NCI-H748 (cell line): ENCODE results near the gene SVEP1.
"Not testable (repeated sequence)": the region's sequence is repeated elsewhere in the genome, so short reads cannot be mapped to it uniquely, and the experiment has no call there.

Experiments used
- DNase-seq: peaks from one replicate; lab custom pipeline; 2025; ENCODE audit not compliant: unreplicated experiment; lab: John Stamatoyannopoulos, UW

SVEP1 gene

GRCh38 chr9:110579034-110579861 is at the start of gene SVEP1:
Gene SVEP1, minus strand, starts transcription at chr9:110579741. Its CDS starts 198 bp downstream, at chr9:110579543.
- peak; percentile 61 for DNase-seq

DNA sequence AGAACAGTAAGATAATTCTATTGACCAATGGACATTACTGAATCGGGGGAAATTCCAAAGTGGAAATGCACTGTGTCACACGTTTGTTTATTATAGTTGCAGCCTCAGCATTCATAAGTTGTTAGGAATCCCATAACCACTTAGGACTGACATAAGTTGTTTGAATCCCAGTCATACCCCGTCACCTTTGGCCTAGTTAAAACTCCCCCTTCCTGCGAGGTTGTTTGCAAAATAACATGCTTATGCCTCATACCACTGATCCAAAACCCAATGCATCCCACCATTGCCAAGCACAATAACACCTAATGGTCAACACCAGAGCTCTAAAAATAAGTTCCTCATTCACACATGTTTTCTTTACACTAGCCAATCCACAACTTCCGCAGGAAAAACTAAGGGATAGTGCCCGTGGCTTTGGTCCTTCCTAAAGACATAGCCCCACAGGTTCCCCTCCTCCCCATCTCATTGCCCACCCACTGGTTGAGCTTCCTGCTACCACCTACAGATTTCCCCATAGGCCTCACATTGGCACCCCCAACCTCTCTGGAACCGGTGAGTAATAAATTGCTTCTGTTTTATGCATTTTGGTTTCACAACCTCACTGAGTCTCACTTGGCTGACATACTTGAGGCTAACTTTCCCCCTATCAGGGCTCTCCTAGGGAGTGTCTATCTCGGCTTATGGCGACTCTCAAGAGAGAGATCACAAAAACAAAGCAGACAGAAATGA is 46.7 kb upstream of the SVEP1 start:
- no peak for DNase-seq

DNA sequence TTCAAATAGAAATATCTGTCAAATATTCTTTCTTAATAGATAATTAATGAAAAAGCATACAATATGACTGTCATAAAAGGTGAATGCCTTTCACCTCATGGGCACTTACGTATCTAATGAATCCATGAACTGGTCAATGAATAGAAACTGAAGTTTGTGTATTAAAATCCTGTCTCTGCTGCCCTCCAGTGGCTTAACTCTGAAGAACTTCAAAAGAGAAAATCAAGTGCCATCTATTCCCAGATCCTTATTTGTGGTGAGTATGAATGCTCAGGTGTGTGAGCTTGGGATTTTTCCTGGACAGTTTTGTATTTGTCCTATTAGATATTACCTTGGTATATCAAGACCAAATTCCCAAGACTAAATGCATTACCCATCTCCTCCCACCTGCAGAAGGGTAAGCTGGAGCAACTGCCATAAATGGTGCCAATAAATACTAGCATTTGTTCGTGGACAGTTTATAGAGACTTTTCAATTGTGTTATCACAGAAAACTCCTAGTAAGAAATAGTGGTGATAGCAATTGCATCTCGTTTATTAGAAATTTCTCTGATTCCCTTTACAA is 44.0 kb upstream of the SVEP1 start:
- DNase-seq: peak; percentile 62

DNA sequence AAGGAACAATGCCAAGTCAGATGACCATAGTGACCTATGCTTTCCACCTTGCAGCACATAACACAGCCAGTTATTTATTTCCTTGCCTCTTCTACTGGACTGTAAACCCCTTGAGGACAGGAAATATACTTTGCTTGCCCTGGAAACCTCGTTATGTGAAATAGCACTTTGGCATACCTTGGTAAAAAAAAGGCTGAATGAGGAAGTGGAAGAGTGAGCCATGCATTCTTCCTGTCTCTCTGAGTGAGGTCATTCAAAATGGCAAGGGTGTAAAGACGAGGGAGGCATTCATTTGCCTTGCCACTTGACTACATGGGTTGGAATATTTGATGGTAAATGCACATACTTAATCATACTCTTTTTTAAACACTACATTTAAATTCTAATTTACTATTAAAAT is 42.8 kb upstream of the SVEP1 start:
- DNase-seq: no peak

GRCh38 chr9:110620726-110621125 is 41.2 kb upstream of the SVEP1 start:
- no peak for DNase-seq

- no peak for DNase-seq
Measured at GRCh38 chr9:110619831-110620230, 40.3 kb upstream of the SVEP1 start.

- peak; percentile 14 for DNase-seq
Measured at GRCh38 chr9:110615498-110615897, 36.0 kb upstream of the SVEP1 start.

DNA sequence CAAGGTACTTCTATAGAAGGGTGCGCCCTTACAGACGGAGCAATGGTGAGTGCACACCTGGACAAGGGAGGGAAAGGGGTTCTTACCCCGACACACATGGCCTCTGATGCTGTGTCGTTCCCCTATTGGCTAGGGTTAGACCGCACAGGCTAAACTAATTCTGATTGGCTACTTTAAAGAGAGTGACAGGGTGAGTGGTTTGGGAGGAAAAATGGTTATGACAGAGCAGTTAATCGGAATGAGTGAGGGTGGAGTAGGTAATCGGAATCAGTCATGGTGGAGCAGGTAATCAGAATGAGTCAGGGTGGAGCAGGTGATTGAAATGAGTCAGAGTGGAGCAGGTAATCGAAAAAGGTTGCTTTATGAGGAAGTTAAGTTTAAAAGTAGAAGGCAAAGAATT is 35.0 kb upstream of the SVEP1 start:
- DNase-seq: not testable (repeated sequence)

DNA sequence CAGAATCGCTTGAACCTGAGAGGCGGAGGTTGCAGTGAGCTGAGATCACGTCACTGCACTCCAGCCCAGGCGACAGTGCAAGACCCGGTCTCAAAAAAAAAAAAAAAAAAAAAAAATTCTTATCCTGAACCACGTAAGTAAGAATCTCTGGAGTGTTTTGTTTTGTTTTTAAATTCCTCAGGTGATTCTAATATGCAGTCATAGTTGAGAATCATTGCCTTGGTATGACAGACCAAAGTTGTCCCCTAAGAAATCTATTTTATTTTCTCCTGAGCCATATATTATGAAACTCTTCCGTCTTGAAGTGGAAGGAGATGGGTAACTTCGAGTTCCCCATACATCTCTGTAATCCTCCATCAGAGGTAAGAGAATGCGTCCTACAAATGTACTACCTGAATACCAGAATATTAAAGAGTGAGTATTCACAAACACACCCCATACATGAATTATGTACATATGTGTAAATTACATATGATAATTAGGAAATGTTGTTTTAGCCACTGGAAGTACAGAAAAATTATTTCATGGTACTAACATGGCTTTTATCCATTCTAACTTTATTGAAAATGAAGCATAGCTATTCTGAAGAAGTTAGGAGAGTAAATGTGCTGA is 26.7 kb upstream of the SVEP1 start:
- no peak for DNase-seq

DNA sequence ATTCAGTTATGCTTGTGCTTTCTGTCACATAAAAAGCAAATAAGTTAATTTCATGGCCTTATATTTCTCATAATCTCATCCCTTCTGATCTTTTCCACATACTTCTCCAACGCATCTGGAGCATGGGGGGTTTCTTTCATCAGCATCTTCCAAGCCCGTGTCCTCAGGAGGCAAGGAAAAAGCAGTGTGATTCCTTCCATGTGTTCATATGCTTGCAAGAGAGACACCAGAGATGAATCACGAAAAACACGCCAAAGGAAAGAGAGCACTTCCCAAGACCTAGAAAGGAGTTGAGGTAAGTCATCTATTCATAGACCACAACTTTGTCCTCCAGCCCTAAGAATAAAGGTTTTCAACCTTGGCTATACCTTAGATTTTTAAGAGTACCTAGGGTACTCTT is 26.0 kb upstream of the SVEP1 start:
- DNase-seq: no peak

DNA sequence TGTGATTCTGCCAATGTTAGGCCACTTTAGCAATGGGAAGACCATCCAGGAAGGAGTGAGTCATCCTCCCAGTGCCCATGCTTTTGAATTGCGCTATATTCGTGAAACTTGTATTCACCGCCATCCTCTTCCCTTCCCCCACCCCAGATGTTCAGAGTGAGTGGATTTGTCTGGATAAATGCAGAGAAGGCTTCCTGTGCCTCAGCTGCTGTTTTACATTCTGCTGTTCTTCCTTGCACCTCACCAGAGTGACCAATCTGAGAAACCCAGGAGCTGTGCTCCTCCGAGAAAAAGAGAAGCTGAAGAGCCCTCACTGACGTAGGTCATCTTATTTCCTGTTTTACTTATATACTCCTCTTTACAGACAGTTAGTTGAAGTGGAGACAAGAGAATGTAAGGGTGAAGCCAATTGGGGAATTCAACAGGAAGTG is 24.6 kb upstream of the SVEP1 start:
- DNase-seq: no peak

GRCh38 chr9:110602281-110602680 is 22.7 kb upstream of the SVEP1 start:
- no peak for DNase-seq

GRCh38 chr9:110601098-110601497 is 21.6 kb upstream of the SVEP1 start:
- no peak for DNase-seq

- no peak for DNase-seq
Measured at GRCh38 chr9:110599468-110599867, 19.9 kb upstream of the SVEP1 start.

DNA sequence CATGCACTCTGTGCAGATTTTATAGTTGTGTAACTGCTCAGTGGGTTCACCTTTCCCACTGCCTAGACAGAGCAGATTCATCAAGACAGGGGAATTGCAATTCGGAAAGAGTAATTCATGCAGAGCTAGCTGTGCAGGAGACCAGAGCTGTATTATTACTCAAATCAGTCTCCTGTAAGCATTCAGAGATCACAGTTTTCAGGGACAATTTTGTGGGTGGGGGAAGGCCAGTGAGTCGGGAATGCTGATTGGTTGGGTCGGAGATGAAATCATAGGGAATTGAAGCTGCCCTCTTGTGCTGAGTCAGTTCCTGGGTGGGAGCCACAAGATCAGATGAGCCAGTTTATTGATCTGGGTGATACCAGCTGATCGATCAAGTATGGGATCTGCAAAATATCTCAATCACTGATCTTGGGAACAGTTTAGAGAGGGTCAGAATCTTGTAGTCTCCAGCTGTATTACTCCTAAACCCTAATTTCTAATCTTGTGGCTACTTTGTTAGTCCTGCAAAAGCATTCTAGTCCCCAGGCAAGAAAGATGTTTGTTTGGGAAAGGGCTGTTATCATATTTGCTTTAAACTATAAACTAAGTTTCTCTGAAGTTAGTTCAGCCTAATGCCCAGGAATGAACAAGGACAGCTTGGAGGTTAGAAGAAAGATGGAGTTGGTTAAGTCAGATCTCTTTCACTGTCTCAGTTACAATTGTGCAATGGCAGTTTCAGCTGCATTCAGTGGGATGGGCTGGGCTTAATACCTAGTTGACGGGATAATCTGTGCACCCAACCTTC is 12.7 kb upstream of the SVEP1 start:
- no peak for DNase-seq

- DNase-seq: no peak
Measured at GRCh38 chr9:110591526-110591925, 12.0 kb upstream of the SVEP1 start.

DNA sequence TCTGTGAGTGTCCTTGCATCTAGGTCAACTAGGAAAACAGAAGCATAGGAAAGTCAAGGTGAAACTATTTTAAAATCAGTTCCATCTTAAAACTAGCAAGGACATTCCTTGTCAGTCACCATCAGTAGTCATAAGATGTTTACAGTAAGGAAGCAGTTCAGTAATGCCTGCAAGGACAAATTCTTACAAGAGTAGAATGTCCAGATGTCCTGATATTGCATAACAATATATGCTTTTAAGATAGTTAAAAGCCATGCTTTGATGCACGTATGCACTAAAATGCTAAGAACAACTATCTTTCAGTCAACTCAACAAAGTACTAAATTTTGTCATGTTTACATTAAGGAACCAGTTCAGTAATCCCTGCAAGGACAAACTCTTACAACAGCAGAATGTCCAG is 11.3 kb upstream of the SVEP1 start:
- no peak for DNase-seq

- no peak for DNase-seq
Measured at GRCh38 chr9:110588296-110588695, 8.8 kb upstream of the SVEP1 start.

DNA sequence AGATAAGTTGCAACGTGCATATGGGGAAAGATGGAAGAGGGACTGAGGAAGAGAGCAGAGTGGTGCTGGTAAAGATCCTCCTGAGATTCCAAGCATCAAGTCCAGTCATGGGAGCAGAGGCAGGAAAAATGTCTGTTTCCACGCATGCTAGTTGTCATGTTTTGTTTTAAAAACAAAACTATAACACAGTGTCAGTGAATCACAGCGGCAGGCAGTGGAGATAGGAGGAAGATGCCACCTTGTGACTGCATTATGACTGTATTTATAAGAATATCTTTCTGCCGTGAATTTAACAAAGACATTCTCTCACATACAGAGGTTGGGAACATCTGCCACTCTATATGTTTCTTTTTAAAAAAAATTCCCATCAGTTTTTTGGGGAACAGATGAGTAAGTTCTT is 3.7 kb upstream of the SVEP1 start:
- no peak for DNase-seq

DNA sequence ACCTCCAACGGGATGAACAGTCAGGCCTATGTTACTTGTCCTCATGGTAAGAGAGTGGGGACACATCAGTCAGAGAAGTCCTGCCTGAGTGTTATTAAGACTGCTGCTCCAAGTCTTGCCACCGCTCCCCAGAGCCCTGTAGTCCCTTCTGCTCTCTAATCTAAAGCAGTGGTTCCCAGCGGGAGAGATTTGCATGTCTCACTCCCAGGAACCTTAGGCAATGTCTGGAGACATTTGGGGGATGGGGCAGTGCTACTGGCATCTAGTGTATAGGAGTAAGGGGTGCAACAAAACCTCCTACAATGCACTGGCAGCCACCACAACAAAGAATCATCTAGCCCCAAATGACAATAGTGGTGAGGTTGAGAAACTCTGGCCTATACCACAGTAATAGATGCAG is 2.6 kb upstream of the SVEP1 start:
- no peak for DNase-seq

- no peak for DNase-seq
Measured at GRCh38 chr9:110580850-110581249, 1.3 kb upstream of the SVEP1 start.
